ENCODE results near the gene GSPT1.

GSPT1 gene

DNA sequence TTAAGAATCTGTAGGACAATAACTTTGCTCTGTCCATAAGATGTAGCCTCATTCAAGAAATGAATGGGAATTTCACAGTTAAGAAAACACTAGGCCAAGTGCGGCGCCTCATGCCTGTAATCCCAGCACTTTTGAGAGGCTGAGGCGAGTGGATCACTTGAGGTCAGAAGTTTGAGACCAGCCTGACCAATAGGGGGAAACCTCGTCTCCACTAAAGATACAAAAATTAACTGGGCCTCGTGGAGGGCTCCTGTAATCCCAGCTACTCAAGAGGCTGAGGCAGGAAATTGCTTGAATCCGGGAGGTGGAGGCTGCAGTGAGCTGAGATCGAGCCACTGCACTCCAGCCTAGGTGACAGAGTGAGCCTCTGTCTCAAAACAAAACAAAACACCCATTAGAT, 44.6 kb downstream of the GSPT1 start:
- DNase-seq = no peak
- Histone ChIP-seq H3K4me1 (ENCODE audit: insufficient read depth, low read length) (no peaks in the 10 kb centered on the region), H3K36me3 (ENCODE audit: insufficient read depth, low read length) (peaks cover 76% of the 10 kb centered on the region), H3K9me3 (ENCODE audit: insufficient read depth, low read length, severe bottlenecking) (no peaks in the 10 kb centered on the region), H4K20me1 (ENCODE audit: insufficient read depth, low read length) (0 out of 2 replicates have a peak, but pooled peaks cover 4% of the 10 kb centered on the region), H3K4me2 (ENCODE audit: insufficient read depth, low read length) (no peak overlapping the region), H3K4me3 (ENCODE audit: low read depth in 1 of 2, low read length in 2 of 2) (no peak overlapping the region), H3K27ac (ENCODE audit: low read length) (no peak overlapping the region), H3K79me2 (ENCODE audit: insufficient read depth, low read length) (peaks cover 17% of the 10 kb centered on the region), H2AFZ (ENCODE audit: low read depth, low read length) (no peak overlapping the region), H3K27me3 (ENCODE audit: insufficient read depth, low read length, poor library complexity) (no peaks in the 10 kb centered on the region), H3K9ac (ENCODE audit: low read depth, low read length) (no peak overlapping the region)
- ATAC-seq (ENCODE audit: insufficient read depth, low read depth) = no peak
- no peak for TF ChIP-seq EZH2 (IDR thresholded peaks at IDR 0.05; ENCODE audit: borderline replicate concordance, low read depth, low read length, severe bottlenecking)
- TF ChIP-seq, protein P1, sequence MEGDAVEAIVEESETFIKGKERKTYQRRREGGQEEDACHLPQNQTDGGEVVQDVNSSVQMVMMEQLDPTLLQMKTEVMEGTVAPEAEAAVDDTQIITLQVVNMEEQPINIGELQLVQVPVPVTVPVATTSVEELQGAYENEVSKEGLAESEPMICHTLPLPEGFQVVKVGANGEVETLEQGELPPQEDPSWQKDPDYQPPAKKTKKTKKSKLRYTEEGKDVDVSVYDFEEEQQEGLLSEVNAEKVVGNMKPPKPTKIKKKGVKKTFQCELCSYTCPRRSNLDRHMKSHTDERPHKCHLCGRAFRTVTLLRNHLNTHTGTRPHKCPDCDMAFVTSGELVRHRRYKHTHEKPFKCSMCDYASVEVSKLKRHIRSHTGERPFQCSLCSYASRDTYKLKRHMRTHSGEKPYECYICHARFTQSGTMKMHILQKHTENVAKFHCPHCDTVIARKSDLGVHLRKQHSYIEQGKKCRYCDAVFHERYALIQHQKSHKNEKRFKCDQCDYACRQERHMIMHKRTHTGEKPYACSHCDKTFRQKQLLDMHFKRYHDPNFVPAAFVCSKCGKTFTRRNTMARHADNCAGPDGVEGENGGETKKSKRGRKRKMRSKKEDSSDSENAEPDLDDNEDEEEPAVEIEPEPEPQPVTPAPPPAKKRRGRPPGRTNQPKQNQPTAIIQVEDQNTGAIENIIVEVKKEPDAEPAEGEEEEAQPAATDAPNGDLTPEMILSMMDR (IDR thresholded peaks at IDR 0.05; ENCODE audit: borderline replicate concordance, extremely low read depth, low read length, poor library complexity, severe bottlenecking) = no peak

DNA sequence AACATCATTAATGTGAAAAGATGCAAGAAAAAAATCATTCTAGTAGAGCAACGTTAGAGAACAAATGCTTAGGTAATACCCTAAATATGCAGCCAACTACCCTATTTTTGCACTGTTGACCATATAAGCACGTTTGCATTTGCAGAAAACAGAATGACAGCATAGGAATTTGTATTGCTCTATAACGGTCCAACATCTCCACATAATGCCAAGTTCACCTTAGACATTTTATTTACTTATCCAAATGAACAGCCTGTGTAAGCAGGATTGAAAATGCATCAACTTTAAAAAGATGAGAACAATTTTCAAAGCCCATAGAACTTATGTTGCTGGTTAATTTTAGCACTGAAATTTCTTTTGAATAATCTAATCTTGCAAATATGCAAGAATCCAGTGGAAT, 45.4 kb downstream of the GSPT1 start:
- Histone ChIP-seq H4K20me1 (ENCODE audit: insufficient read depth, low read length) (0 out of 2 replicates have a peak, but pooled peaks cover 4% of the 10 kb centered on the region), H3K36me3 (ENCODE audit: insufficient read depth, low read length) (peaks cover 68% of the 10 kb centered on the region), H3K27ac (ENCODE audit: low read length) (no peak overlapping the region), H3K9ac (ENCODE audit: low read depth, low read length) (no peak overlapping the region), H3K4me3 (ENCODE audit: low read depth in 1 of 2, low read length in 2 of 2) (no peak overlapping the region), H3K9me3 (ENCODE audit: insufficient read depth, low read length, severe bottlenecking) (no peaks in the 10 kb centered on the region), H3K4me1 (ENCODE audit: insufficient read depth, low read length) (no peaks in the 10 kb centered on the region), H2AFZ (ENCODE audit: low read depth, low read length) (no peak overlapping the region), H3K27me3 (ENCODE audit: insufficient read depth, low read length, poor library complexity) (no peaks in the 10 kb centered on the region), H3K4me2 (ENCODE audit: insufficient read depth, low read length) (no peak overlapping the region), H3K79me2 (ENCODE audit: insufficient read depth, low read length) (peaks cover 17% of the 10 kb centered on the region)
- no peak for TF ChIP-seq EZH2 (IDR thresholded peaks at IDR 0.05; ENCODE audit: borderline replicate concordance, low read depth, low read length, severe bottlenecking)
- TF ChIP-seq, protein P1 (IDR thresholded peaks at IDR 0.05; ENCODE audit: borderline replicate concordance, extremely low read depth, low read length, poor library complexity, severe bottlenecking) = no peak
- DNase-seq (no peak), ATAC-seq (ENCODE audit: insufficient read depth, low read depth) (no peak)

DNA sequence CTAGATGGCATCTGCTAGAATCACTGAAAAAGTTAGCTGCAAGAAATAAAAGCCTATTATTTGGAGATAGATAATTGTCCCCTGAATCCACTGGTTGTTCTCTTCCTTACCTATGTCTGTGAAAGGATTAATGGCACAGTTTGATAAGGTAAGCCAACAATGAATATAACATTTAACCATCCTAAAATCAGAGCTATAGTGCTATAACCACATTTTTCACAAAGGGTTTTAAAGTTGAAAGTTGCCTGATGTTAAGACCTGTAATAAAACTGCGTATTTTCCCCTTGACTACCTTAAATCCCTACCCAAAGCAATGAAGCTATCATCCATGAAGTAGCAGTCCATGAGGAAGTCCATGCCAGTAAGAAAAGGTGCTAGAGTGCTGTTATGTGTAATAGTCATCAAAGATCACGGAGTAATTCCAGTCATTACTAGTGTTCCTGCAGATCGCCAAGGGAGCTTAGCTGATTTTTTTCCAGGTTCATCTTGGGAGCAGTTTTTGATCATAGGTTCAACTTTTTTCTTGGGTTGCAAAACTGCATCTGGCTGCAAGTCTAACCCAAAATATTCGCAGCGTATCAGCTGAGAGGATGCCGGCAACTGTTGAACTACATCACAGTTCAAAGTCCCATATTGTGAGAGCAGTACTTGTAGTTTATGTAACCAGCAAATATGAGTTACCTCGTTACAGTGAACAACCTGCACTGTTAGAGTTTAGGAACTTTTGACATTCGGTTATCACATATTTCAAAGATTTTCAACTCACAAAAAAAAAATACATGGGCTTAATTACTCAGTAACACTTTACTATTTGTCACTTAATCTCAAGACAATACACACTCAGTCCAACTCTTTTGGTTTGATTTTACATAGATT, 46.2 kb downstream of the GSPT1 start:
- Histone ChIP-seq H2AFZ (ENCODE audit: low read depth, low read length) (no peak overlapping the region), H3K27ac (ENCODE audit: low read length) (no peak overlapping the region), H3K9ac (ENCODE audit: low read depth, low read length) (no peak overlapping the region), H3K4me2 (ENCODE audit: insufficient read depth, low read length) (no peak overlapping the region), H3K4me1 (ENCODE audit: insufficient read depth, low read length) (no peaks in the 10 kb centered on the region), H3K9me3 (ENCODE audit: insufficient read depth, low read length, severe bottlenecking) (no peaks in the 10 kb centered on the region), H3K36me3 (ENCODE audit: insufficient read depth, low read length) (peaks cover 61% of the 10 kb centered on the region), H3K27me3 (ENCODE audit: insufficient read depth, low read length, poor library complexity) (no peaks in the 10 kb centered on the region), H4K20me1 (ENCODE audit: insufficient read depth, low read length) (0 out of 2 replicates have a peak, but pooled peaks cover 4% of the 10 kb centered on the region), H3K79me2 (ENCODE audit: insufficient read depth, low read length) (peaks cover 13% of the 10 kb centered on the region), H3K4me3 (ENCODE audit: low read depth in 1 of 2, low read length in 2 of 2) (no peak overlapping the region)
- ATAC-seq (ENCODE audit: insufficient read depth, low read depth) (no peak), DNase-seq (no peak)
- TF ChIP-seq, protein P1 (IDR thresholded peaks at IDR 0.05; ENCODE audit: borderline replicate concordance, extremely low read depth, low read length, poor library complexity, severe bottlenecking) = no peak
- no peak for TF ChIP-seq EZH2 (IDR thresholded peaks at IDR 0.05; ENCODE audit: borderline replicate concordance, low read depth, low read length, severe bottlenecking)

Measured in DND-41 (cell line).